ENCODE data around the gene GLI3.

The GLI3 gene

GRCh38 chr7:42099066-42099465 lies 137.9 kb downstream of the GLI3 start:
- H2AFZ ChIP-seq (ENCODE audit: low read depth, low read length) = no peak overlapping the region
- H3K79me2 ChIP-seq (ENCODE audit: low read length) = no peaks in the 10 kb centered on the region
- H3K4me2 ChIP-seq (ENCODE audit: low read length) = no peak overlapping the region
- H3K36me3 ChIP-seq (replicated peaks; ENCODE audit: low read depth, low read length) = no peaks in the 10 kb centered on the region
- H3K4me3 ChIP-seq (ENCODE audit: low read length) = no peak overlapping the region
- no peaks in the 10 kb centered on the region for H4K20me1 ChIP-seq (ENCODE audit: insufficient read depth, low read length)
- H3K27me3 ChIP-seq (ENCODE audit: low read depth, low read length) = no peaks in the 10 kb centered on the region
- H3K27ac ChIP-seq (ENCODE audit: low read length) = no peak overlapping the region
- no peak overlapping the region for H3K9ac ChIP-seq (ENCODE audit: low read length)
- TF ChIP-seq CTCF (IDR thresholded peaks at IDR 0.05; ENCODE audit: low read depth, low read length) (no peak), EZH2phosphoT487 (IDR thresholded peaks at IDR 0.05; ENCODE audit: low read depth) (no peak)
- no peaks in the 10 kb centered on the region for H3K9me3 ChIP-seq (ENCODE audit: insufficient read depth, low read length)
- H3K4me1 ChIP-seq (ENCODE audit: low read length) = no peaks in the 10 kb centered on the region

GRCh38 chr7:42097752-42098151 lies 139.3 kb downstream of the GLI3 start:
- H3K79me2 ChIP-seq (ENCODE audit: low read length) = no peaks in the 10 kb centered on the region
- H3K4me1 ChIP-seq (ENCODE audit: low read length) = no peaks in the 10 kb centered on the region
- H2AFZ ChIP-seq (ENCODE audit: low read depth, low read length) = no peak overlapping the region
- TF ChIP-seq CTCF (IDR thresholded peaks at IDR 0.05; ENCODE audit: low read depth, low read length) (no peak), EZH2phosphoT487 (IDR thresholded peaks at IDR 0.05; ENCODE audit: low read depth) (no peak)
- H3K36me3 ChIP-seq (replicated peaks; ENCODE audit: low read depth, low read length) = no peaks in the 10 kb centered on the region
- no peak overlapping the region for H3K27ac ChIP-seq (ENCODE audit: low read length)
- no peak overlapping the region for H3K9ac ChIP-seq (ENCODE audit: low read length)
- H3K4me3 ChIP-seq (ENCODE audit: low read length) = no peak overlapping the region
- H3K9me3 ChIP-seq (ENCODE audit: insufficient read depth, low read length) = no peaks in the 10 kb centered on the region
- no peak overlapping the region for H3K4me2 ChIP-seq (ENCODE audit: low read length)
- no peaks in the 10 kb centered on the region for H4K20me1 ChIP-seq (ENCODE audit: insufficient read depth, low read length)
- H3K27me3 ChIP-seq (ENCODE audit: low read depth, low read length) = no peaks in the 10 kb centered on the region

- no peak overlapping the region for H3K4me3 ChIP-seq (ENCODE audit: low read length)
- no peaks in the 10 kb centered on the region for H3K36me3 ChIP-seq (replicated peaks; ENCODE audit: low read depth, low read length)
- no peak for TF ChIP-seq EZH2phosphoT487 (IDR thresholded peaks at IDR 0.05; ENCODE audit: low read depth)
- no peak for TF ChIP-seq CTCF (IDR thresholded peaks at IDR 0.05; ENCODE audit: low read depth, low read length)
- H3K27me3 ChIP-seq (ENCODE audit: low read depth, low read length) = no peaks in the 10 kb centered on the region
- no peak overlapping the region for H3K4me2 ChIP-seq (ENCODE audit: low read length)
- no peaks in the 10 kb centered on the region for H3K79me2 ChIP-seq (ENCODE audit: low read length)
- no peak overlapping the region for H3K27ac ChIP-seq (ENCODE audit: low read length)
- no peak overlapping the region for H3K9ac ChIP-seq (ENCODE audit: low read length)
- no peak overlapping the region for H2AFZ ChIP-seq (ENCODE audit: low read depth, low read length)
- H4K20me1 ChIP-seq (ENCODE audit: insufficient read depth, low read length) = no peaks in the 10 kb centered on the region
- no peaks in the 10 kb centered on the region for H3K9me3 ChIP-seq (ENCODE audit: insufficient read depth, low read length)
- H3K4me1 ChIP-seq (ENCODE audit: low read length) = no peaks in the 10 kb centered on the region
Measured at GRCh38 chr7:42096681-42097561, 140.1 kb downstream of the GLI3 start.

- H4K20me1 ChIP-seq (ENCODE audit: insufficient read depth, low read length) = no peaks in the 10 kb centered on the region
- H3K36me3 ChIP-seq (replicated peaks; ENCODE audit: low read depth, low read length) = no peaks in the 10 kb centered on the region
- no peak overlapping the region for H3K4me2 ChIP-seq (ENCODE audit: low read length)
- no peaks in the 10 kb centered on the region for H3K79me2 ChIP-seq (ENCODE audit: low read length)
- no peaks in the 10 kb centered on the region for H3K9me3 ChIP-seq (ENCODE audit: insufficient read depth, low read length)
- no peak overlapping the region for H3K4me3 ChIP-seq (ENCODE audit: low read length)
- no peak overlapping the region for H2AFZ ChIP-seq (ENCODE audit: low read depth, low read length)
- TF ChIP-seq CTCF (IDR thresholded peaks at IDR 0.05; ENCODE audit: low read depth, low read length) (no peak), EZH2phosphoT487 (IDR thresholded peaks at IDR 0.05; ENCODE audit: low read depth) (no peak)
- no peak overlapping the region for H3K9ac ChIP-seq (ENCODE audit: low read length)
- no peaks in the 10 kb centered on the region for H3K27me3 ChIP-seq (ENCODE audit: low read depth, low read length)
- no peak overlapping the region for H3K27ac ChIP-seq (ENCODE audit: low read length)
- H3K4me1 ChIP-seq (ENCODE audit: low read length) = no peaks in the 10 kb centered on the region
Measured at GRCh38 chr7:42096268-42096667, 140.7 kb downstream of the GLI3 start.

All from OCI-LY3 (cell line).